ENCODE results near the gene OR5T1.

OR5T1 gene

GRCh38 chr11:56273854-56274253 is at the start of gene OR5T1:
TSS of gene OR5T1 (plus strand) at chr11:56274154. CDS start at chr11:56275639, 1,485 bp downstream.
- no peak for DNase-seq (ENCODE audit: low read depth in 1 of 2, low spot score in 1 of 2)

GRCh38 chr11:56234155-56234554 is 39.8 kb upstream of the OR5T1 start, which contains the start of gene OR5T2:
TSS of gene OR5T2 (minus strand) at chr11:56234255. CDS start at chr11:56233062, 1,193 bp downstream.
- DNase-seq (ENCODE audit: low read depth in 1 of 2, low spot score in 1 of 2) = no peak

DNA sequence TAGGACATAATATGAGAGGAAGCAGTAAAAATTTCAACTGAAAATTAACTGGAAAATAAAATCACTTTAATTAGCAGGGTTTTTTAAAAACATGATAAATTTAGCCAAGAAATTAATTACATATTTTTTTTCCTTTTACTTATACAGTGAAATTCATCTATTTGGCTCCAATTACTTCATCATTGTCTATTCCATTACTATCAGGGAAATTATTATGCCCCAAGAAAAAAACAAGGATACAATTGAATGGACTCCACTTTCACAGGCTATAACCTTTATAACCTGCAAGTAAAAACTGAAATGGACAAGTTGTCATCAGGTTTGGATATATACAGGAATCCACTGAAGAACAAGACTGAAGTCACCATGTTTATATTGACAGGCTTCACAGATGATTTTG is 22.0 kb upstream of the OR5T1 start, which contains the start of gene OR5T3:
OR5T3 (plus strand) TSS at position 301 of the 400 bp plus-strand sequence; CDS start at position 301, 0 bp downstream.
- DNase-seq (ENCODE audit: low read depth in 1 of 2, low spot score in 1 of 2) = no peak

- no peak for DNase-seq (ENCODE audit: low read depth in 1 of 2, low spot score in 1 of 2)
These were observed 2.9 kb upstream of the OR5T1 start for GRCh38 chr11:56271092-56271491.

- no peak for DNase-seq (ENCODE audit: low read depth in 1 of 2, low spot score in 1 of 2)
These were observed 18.2 kb downstream of the OR5T1 start, which contains the start of gene OR8H1 for GRCh38 chr11:56292154-56292553. TSS of gene OR8H1 (minus strand) at chr11:56292254. CDS start at chr11:56291062, 1,192 bp downstream.

- DNase-seq (ENCODE audit: low read depth in 1 of 2, low spot score in 1 of 2) = no peak
These were observed 22.9 kb downstream of the OR5T1 start for GRCh38 chr11:56296898-56297297.

GRCh38 chr11:56307836-56308235 is 33.9 kb downstream of the OR5T1 start:
- no peak for DNase-seq (ENCODE audit: low read depth in 1 of 2, low spot score in 1 of 2)

- no peak for DNase-seq (ENCODE audit: low read depth in 1 of 2, low spot score in 1 of 2)
These were observed 40.9 kb downstream of the OR5T1 start, which contains the start of gene OR8K3 for GRCh38 chr11:56314844-56315243. TSS of gene OR8K3 (plus strand) at chr11:56315144. CDS start at chr11:56318307, 3,163 bp downstream.

All from activated CD4-positive, alpha-beta T cell treated with anti-CD3 and anti-CD28 coated beads, Interleukin-2, amount 50 U/mL, for 24 hours (primary cell).